Liver (tissue), 9 donors: ENCODE data around the gene AHDC1. TPM values are rescaled to one million over a fixed set of nuclear protein-coding genes. Genes with fewer than 3 reads are reported as not detected.
A peak's percentile ranks its signal among the peaks of the same experiment; 100 is the strongest.

Source experiments
- DNase-seq: peaks from one replicate; pipeline ENCODE4 v3.0.0-alpha.2; 2017; ENCODE audit warnings: low spot score
- H3K27ac ChIP-seq, 2 donors: one replicate each; pipeline ENCODE4 v1.7.0; 2013; ENCODE audit warnings: inconsistent platforms in 2 of 2, low read length in 2 of 2, control low read depth in 1 of 2, low read depth in 1 of 2, mild to moderate bottlenecking in 1 of 2
- H3K27me3 ChIP-seq, 4 donors: one replicate each; pipeline versions ENCODE4 v1.6.1 to v1.7.0; 2013; ENCODE audit warnings: low read length in 3 of 4, inconsistent platforms in 1 of 4, mild to moderate bottlenecking in 1 of 4, moderate library complexity in 1 of 4; ENCODE audit not compliant: control insufficient read depth in 4 of 4, insufficient read depth in 4 of 4
- H3K36me3 ChIP-seq, 4 donors: one replicate each; pipeline versions ENCODE4 v1.6.1 to v1.7.0; 2013; ENCODE audit warnings: low read length in 3 of 4, mild to moderate bottlenecking in 3 of 4, low read depth in 1 of 4, moderate library complexity in 1 of 4; ENCODE audit not compliant: control insufficient read depth in 4 of 4, insufficient read depth in 3 of 4
- H3K4me1 ChIP-seq, 4 donors: one replicate each; pipeline versions ENCODE4 v1.6.1 to v1.7.0; 2013; ENCODE audit warnings: low read length in 3 of 4, mild to moderate bottlenecking in 3 of 4, moderate library complexity in 1 of 4; ENCODE audit not compliant: control insufficient read depth in 4 of 4, insufficient read depth in 4 of 4
- H3K4me3 ChIP-seq, 3 donors: one replicate each; pipeline versions ENCODE4 v1.6.1 to v1.7.0; 2013; ENCODE audit warnings: low read length in 3 of 3, control low read depth in 1 of 3, low read depth in 1 of 3, mild to moderate bottlenecking in 1 of 3
- H3K9ac ChIP-seq, 2 donors: one replicate each; pipeline ENCODE4 v1.7.0; 2013; ENCODE audit warnings: low read length in 2 of 2, mild to moderate bottlenecking in 2 of 2, moderate library complexity in 2 of 2, control low read depth in 1 of 2, low read depth in 1 of 2
- H3K9me3 ChIP-seq, 4 donors: one replicate each; pipeline versions ENCODE4 v1.6.1 to v1.7.0; 2013; ENCODE audit warnings: low read length in 3 of 4; ENCODE audit not compliant: control insufficient read depth in 4 of 4
- ATF3 ChIP-seq: IDR thresholded peaks from 2 replicates; pipeline ENCODE4 v1.6.1; 2016; ENCODE audit warnings: antibody characterized with exemption
- CTCF ChIP-seq: fragments of 150-350 bp; IDR thresholded peaks from 2 replicates; pipeline ENCODE4 v1.5.1; 2017; ENCODE audit warnings: improper control_type of control experiment, low read depth, low read length; ENCODE audit not compliant: missing input control
- EGR1 ChIP-seq, 2 donors: IDR thresholded peaks; 2 replicates each; pipeline ENCODE4 v1.6.1; 2016 to 2018; ENCODE audit warnings: antibody characterized with exemption in 2 of 2, low read depth in 2 of 2
- FOXA2 ChIP-seq: IDR thresholded peaks from 2 replicates; pipeline ENCODE4 v1.6.1; 2016; ENCODE audit warnings: antibody characterized with exemption
- GABPA ChIP-seq, 2 donors: IDR thresholded peaks in 1 of 2; conservative IDR thresholded peaks in 1 of 2; 2 replicates each; pipeline ENCODE4 v1.6.1; 2016; ENCODE audit warnings: antibody characterized with exemption in 2 of 2, mild to moderate bottlenecking in 1 of 2, moderate library complexity in 1 of 2
- HNF4A ChIP-seq, 2 donors: conservative IDR thresholded peaks; 2 replicates each; pipeline ENCODE4 v1.6.1; 2016; ENCODE audit warnings: antibody characterized with exemption in 2 of 2, mild to moderate bottlenecking in 2 of 2
- HNF4G ChIP-seq: IDR thresholded peaks from 2 replicates; pipeline ENCODE4 v1.6.1; 2016; ENCODE audit warnings: antibody characterized with exemption
- JUND ChIP-seq, 2 donors: IDR thresholded peaks; 2 replicates each; pipeline ENCODE4 v1.6.1; 2016; ENCODE audit warnings: antibody characterized with exemption in 2 of 2
- MAX ChIP-seq: IDR thresholded peaks from 2 replicates; pipeline ENCODE4 v1.6.1; 2016; ENCODE audit warnings: antibody characterized with exemption
- NR2F2 ChIP-seq: IDR thresholded peaks from 2 replicates; pipeline ENCODE4 v1.6.1; 2016; ENCODE audit warnings: antibody characterized with exemption
- RAD21 ChIP-seq, 2 donors: IDR thresholded peaks; 2 replicates each; pipeline ENCODE4 v1.6.1; 2016; ENCODE audit warnings: antibody characterized with exemption in 2 of 2, mild to moderate bottlenecking in 2 of 2
- RXRA ChIP-seq, 2 donors: IDR thresholded peaks; 2 replicates each; pipeline ENCODE4 v1.6.1; 2017 to 2018; ENCODE audit warnings: antibody characterized with exemption in 2 of 2, mild to moderate bottlenecking in 1 of 2
- SP1 ChIP-seq: IDR thresholded peaks from 2 replicates; pipeline ENCODE4 v1.6.1; 2018; ENCODE audit warnings: antibody characterized with exemption, mild to moderate bottlenecking
- TAF1 ChIP-seq: conservative IDR thresholded peaks from 2 replicates; pipeline ENCODE4 v1.6.1; 2016; ENCODE audit warnings: antibody characterized with exemption, mild to moderate bottlenecking
- YY1 ChIP-seq: IDR thresholded peaks from 2 replicates; pipeline ENCODE4 v1.6.1; 2016; ENCODE audit warnings: antibody characterized with exemption, mild to moderate bottlenecking
- ZBTB33 ChIP-seq: IDR thresholded peaks from 2 replicates; pipeline ENCODE4 v1.6.1; 2016; ENCODE audit warnings: antibody characterized with exemption
- WGBS: extraction: QIAGEN DNeasy Blood & Tissue Kit; methylation state at CpG from one replicate; pipeline ENCODE4 v1.1.7; 2013; 5-methylcytosine and 5-hydroxymethylcytosine counted together
- polyA plus RNA-seq, 2 donors: library from polyadenylated mRNA; stranded (reverse) in 1 of 2; unstranded in 1 of 2; fragments of 200-250 nt in 1 of 2; fragments of >200 nt in 1 of 2; fragmentation: Nextera tagmentation in 1 of 2; extraction: Ambion mirVana in 1 of 2; gene quantifications; one replicate each; pipeline versions ENCODE4 v1.2.1 to v1.2.3, GENCODE V29; 2013 to 2015
- total RNA-seq, 2 donors: library from RNA; depleted of rRNA; stranded (reverse); fragments of >200 nt; gene quantifications; one replicate each; pipeline ENCODE4 v1.2.3, GENCODE V29; 2014
- donor health status: healthy.
- donor health status: healthy.
- donor health status: healthy.
- donor health status: healthy.
- donor health status: healthy.

The AHDC1 gene
- total and polyA plus RNA-seq, 4 donors: 2.4 to 6.5 (median 5.5) TPM

GRCh38 chr1:27576806-27577227, 27.1 kb downstream of the AHDC1 start:
- no peak for DNase-seq
- H3K36me3 ChIP-seq: no peaks in the 10 kb centered on the region
- no peak for TF ChIP-seq YY1
- no peak for TF ChIP-seq MAX
- TF ChIP-seq ZBTB33: no peak
- TF ChIP-seq ATF3: no peak
- no peak for TF ChIP-seq HNF4A (conservative IDR thresholded peaks at IDR 0.05)
- no peak for TF ChIP-seq RXRA (IDR thresholded peaks at IDR 0.05)
- TF ChIP-seq NR2F2: no peak
- no peak for TF ChIP-seq RAD21 (IDR thresholded peaks at IDR 0.05)
- no peak for TF ChIP-seq EGR1 (IDR thresholded peaks at IDR 0.05; ENCODE audit: low read depth in 2 of 2)
- TF ChIP-seq GABPA (IDR thresholded peaks at IDR 0.05 in 1 of 2, conservative IDR thresholded peaks at IDR 0.05 in 1 of 2): no peak
- no peak for TF ChIP-seq CTCF
- TF ChIP-seq FOXA2: no peak
- TF ChIP-seq SP1: no peak
- no peak for TF ChIP-seq JUND (IDR thresholded peaks at IDR 0.05)
- H3K4me3 ChIP-seq: no peak overlapping the region
- H3K4me1 ChIP-seq: peaks cover 22 to 53% (median 41%) of the 10 kb centered on the region in 4 donors
- no peaks in the 10 kb centered on the region for H3K9me3 ChIP-seq
- no peak overlapping the region for H3K27ac ChIP-seq
- no peaks in the 10 kb centered on the region for H3K27me3 ChIP-seq
- no peak overlapping the region for H3K9ac ChIP-seq
- 85% methylated on average over 7 of the region's 7 CpGs for WGBS

GRCh38 chr1:27575840-27576331, 28.1 kb downstream of the AHDC1 start:
- peak overlapping the region in 1 of 2 donors; percentile 22 for H3K9ac ChIP-seq
- DNase-seq: no peak
- peaks cover 24 to 56% (median 42%) of the 10 kb centered on the region in 4 donors for H3K4me1 ChIP-seq
- H3K27ac ChIP-seq: peak overlapping the region in 1 of 2 donors; percentile 1
- H3K36me3 ChIP-seq: no peaks in the 10 kb centered on the region
- 4% methylated on average over 44 of the region's 44 CpGs for WGBS
- no peaks in the 10 kb centered on the region for H3K27me3 ChIP-seq
- TF ChIP-seq GABPA (IDR thresholded peaks at IDR 0.05 in 1 of 2, conservative IDR thresholded peaks at IDR 0.05 in 1 of 2): no peak
- TF ChIP-seq ATF3: no peak
- no peak for TF ChIP-seq RXRA (IDR thresholded peaks at IDR 0.05)
- no peak for TF ChIP-seq ZBTB33
- no peak for TF ChIP-seq TAF1
- TF ChIP-seq CTCF: no peak
- no peak for TF ChIP-seq HNF4A (conservative IDR thresholded peaks at IDR 0.05)
- no peak for TF ChIP-seq EGR1 (IDR thresholded peaks at IDR 0.05; ENCODE audit: low read depth in 2 of 2)
- no peak for TF ChIP-seq HNF4G
- H3K4me3 ChIP-seq: peak overlapping the region in 1 of 3 donors; percentile 52
- H3K9me3 ChIP-seq: no peaks in the 10 kb centered on the region
